Uterus (tissue), 4 donors: ENCODE measurements around the gene PLBD1. TPM values are rescaled to one million over a fixed set of nuclear protein-coding genes. Genes with fewer than 3 reads are reported as not detected.

Experiments
- DNase-seq, 2 donors: peaks; one replicate each; pipeline ENCODE4 v3.0.0-alpha.2; 2019 to 2020
- H3K27ac ChIP-seq, 2 donors: fragments of 200-600 bp; sonication (generic); 1 replicate in 1 of 2; 2 replicates in 1 of 2; pipeline ENCODE4 v1.5.1; 2016 to 2018
- H3K27me3 ChIP-seq, 2 donors: fragments of 200-600 bp; sonication (generic); one replicate each; pipeline ENCODE4 v1.5.1; 2018 to 2019; ENCODE audit warnings: control low read depth in 1 of 2
- H3K36me3 ChIP-seq, 2 donors: fragments of 200-600 bp; sonication (generic); one replicate each; pipeline ENCODE4 v1.5.1; 2019; ENCODE audit warnings: control low read depth in 1 of 2
- H3K4me1 ChIP-seq, 2 donors: fragments of 200-600 bp; sonication (generic); one replicate each; pipeline ENCODE4 v1.5.1; 2018 to 2019; ENCODE audit warnings: control low read depth in 1 of 2
- H3K4me3 ChIP-seq, 2 donors: fragments of 200-600 bp; sonication (generic); 1 replicate in 1 of 2; 2 replicates in 1 of 2; pipeline ENCODE4 v1.5.1; 2018 to 2019; ENCODE audit warnings: mild to moderate bottlenecking in 1 of 2
- H3K9me3 ChIP-seq, 2 donors: fragments of 200-600 bp; sonication (generic); one replicate each; pipeline ENCODE4 v1.5.1; 2019; ENCODE audit warnings: control low read depth in 1 of 2
- POLR2A ChIP-seq, 2 donors: fragments of 450-650 bp; IDR thresholded peaks; one replicate each; pipeline ENCODE4 v1.6.1; 2016; ENCODE audit warnings: antibody characterized with exemption in 2 of 2, mild to moderate bottlenecking in 1 of 2, moderate library complexity in 1 of 2
- intact Hi-C: fragments of 100-400 bp; cut with DNase I; formaldehyde crosslinking; loops from one replicate; pipeline ENCODE4 v1.15.1; 2023; ENCODE audit warnings: low total_unique reads
- total RNA-seq, 4 donors: library from RNA; depleted of rRNA in 3 of 4; stranded (reverse); fragments of >200 nt in 3 of 4; gene quantifications; one replicate each; pipeline versions ENCODE4 v1.1.0 to v1.2.4, GENCODE V29; 2014 to 2023
- TF ChIP-seq, protein P1 (sequence below), 4 experiments: fragments of 200-600 bp in 2 of 4; fragments of 450-650 bp in 2 of 4; sonication (generic) in 2 of 4; IDR thresholded peaks; one replicate each; pipeline ENCODE4 v1.5.1; 2016 to 2019; ENCODE audit warnings: antibody characterized with exemption in 4 of 4, mild to moderate bottlenecking in 2 of 4, moderate library complexity in 1 of 4
- donor health status: DM: yes; HTN: yes; CAD: no.

PLBD1 gene
- total RNA-seq, 4 donors from 2014 or later = 3.2 to 51.2 (median 19.0) TPM

DNA sequence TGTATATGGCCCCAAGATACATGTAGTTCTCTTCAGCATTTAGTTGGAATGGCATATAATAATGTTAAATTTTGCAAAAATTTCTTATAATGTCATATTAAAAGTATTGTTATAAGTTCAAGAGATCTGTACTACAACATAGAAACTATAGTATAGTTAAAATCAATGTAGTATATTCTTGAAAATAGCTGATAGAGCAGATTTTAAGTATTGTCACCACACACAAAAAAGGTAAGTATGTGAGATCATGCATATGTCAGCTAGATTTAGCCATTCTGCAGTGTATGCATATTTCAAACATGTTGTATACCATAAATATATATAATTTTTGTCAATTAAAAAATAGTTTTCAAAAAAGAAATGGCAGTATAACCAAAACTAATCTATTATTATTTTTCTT is 86.5 kb downstream of the PLBD1 start:
- intact Hi-C loops = no loop called here
- Histone ChIP-seq H3K4me1 (no peaks in the 10 kb centered on the region), H3K9me3 (no peaks in the 10 kb centered on the region), H3K36me3 (no peaks in the 10 kb centered on the region), H3K27me3 (no peaks in the 10 kb centered on the region), H3K4me3 (no peak overlapping the region), H3K27ac (no peak overlapping the region)
- no peak for DNase-seq
- no peak for TF ChIP-seq POLR2A (IDR thresholded peaks at IDR 0.05)
- TF ChIP-seq, protein P1, sequence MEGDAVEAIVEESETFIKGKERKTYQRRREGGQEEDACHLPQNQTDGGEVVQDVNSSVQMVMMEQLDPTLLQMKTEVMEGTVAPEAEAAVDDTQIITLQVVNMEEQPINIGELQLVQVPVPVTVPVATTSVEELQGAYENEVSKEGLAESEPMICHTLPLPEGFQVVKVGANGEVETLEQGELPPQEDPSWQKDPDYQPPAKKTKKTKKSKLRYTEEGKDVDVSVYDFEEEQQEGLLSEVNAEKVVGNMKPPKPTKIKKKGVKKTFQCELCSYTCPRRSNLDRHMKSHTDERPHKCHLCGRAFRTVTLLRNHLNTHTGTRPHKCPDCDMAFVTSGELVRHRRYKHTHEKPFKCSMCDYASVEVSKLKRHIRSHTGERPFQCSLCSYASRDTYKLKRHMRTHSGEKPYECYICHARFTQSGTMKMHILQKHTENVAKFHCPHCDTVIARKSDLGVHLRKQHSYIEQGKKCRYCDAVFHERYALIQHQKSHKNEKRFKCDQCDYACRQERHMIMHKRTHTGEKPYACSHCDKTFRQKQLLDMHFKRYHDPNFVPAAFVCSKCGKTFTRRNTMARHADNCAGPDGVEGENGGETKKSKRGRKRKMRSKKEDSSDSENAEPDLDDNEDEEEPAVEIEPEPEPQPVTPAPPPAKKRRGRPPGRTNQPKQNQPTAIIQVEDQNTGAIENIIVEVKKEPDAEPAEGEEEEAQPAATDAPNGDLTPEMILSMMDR (IDR thresholded peaks at IDR 0.05) = no peak

DNA sequence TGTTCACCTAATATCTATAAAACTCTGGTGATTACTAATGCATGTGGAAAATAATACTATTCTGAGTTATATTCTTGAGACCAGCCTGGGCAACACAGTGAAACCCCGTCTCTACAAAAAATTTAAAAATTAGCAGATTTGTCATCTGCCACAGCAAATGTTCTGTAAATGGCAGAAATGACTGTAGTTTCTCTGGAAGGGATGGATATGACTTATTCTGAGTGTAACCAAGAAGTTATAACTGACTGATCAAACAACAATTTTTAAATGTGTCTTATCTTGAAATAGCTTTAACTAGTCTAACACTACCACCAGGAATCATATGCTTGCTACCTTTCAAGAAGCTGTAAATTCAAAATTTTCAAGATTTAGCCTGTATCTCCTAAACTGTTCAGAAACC is 88.7 kb downstream of the PLBD1 start:
- H3K4me1 ChIP-seq = no peaks in the 10 kb centered on the region
- no peaks in the 10 kb centered on the region for H3K36me3 ChIP-seq
- no peak for DNase-seq
- H3K27me3 ChIP-seq = no peaks in the 10 kb centered on the region
- intact Hi-C loops = no loop called here
- H3K27ac ChIP-seq = no peak overlapping the region
- TF ChIP-seq, protein P1 (IDR thresholded peaks at IDR 0.05) = no peak
- no peak for TF ChIP-seq POLR2A (IDR thresholded peaks at IDR 0.05)
- no peak overlapping the region for H3K4me3 ChIP-seq
- H3K9me3 ChIP-seq = peaks cover 0 to 20% of the 10 kb centered on the region in 2 donors

DNA sequence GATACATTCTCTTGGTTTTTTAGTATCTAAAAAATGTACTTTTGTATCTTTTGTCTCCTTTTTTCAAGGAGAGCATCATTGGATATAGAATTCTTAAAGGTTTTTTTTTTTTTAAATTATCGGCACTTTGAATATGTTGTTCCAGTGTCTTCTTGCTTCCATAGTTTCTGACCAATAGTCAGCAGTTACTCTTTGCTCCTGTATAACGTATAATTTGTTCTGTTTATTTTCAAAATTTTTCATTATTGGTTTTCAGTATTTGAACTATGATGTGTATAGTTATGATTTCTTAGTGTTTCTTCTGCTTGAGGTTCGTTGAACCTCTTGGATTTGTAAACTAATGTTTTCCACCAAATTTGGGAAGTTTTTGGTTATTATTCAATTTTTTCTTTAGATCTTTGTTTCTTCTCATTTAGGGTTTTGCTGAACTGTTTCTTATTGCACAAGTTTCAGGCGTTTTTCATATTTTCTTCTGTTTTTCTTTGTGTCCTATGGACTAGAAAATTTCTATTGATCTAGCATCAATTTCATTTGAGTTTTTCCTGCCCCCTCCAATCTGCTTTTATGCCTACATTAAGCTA is 93.9 kb downstream of the PLBD1 start:
- no peaks in the 10 kb centered on the region for H3K27me3 ChIP-seq
- no peaks in the 10 kb centered on the region for H3K36me3 ChIP-seq
- no peak overlapping the region for H3K4me3 ChIP-seq
- intact Hi-C loops = no loop called here
- no peak for DNase-seq
- H3K9me3 ChIP-seq = peaks cover 0 to 48% of the 10 kb centered on the region in 2 donors
- no peak overlapping the region for H3K27ac ChIP-seq
- no peaks in the 10 kb centered on the region for H3K4me1 ChIP-seq
- TF ChIP-seq, protein P1 (IDR thresholded peaks at IDR 0.05) = no peak
- TF ChIP-seq POLR2A (IDR thresholded peaks at IDR 0.05) = no peak

DNA sequence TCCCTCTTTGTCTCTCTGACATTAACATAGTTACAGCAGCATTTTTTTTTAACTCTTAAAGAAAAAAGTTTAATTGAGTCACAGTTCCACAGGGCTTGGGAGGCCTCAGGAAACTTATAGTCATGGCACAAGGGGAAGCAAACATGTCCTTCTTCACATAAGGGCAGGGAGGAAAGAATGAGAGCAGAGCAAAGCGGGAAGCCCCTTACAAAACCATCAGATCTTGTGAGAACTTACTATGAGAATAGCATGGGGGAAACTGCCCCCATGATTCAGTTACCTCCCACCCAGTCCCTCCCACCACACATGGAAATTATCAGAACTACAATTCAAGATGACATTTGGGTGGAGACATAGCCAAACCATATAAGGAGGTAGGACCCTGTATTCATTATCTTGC is 96.2 kb downstream of the PLBD1 start:
- no peak overlapping the region for H3K4me3 ChIP-seq
- TF ChIP-seq POLR2A (IDR thresholded peaks at IDR 0.05) = no peak
- TF ChIP-seq, protein P1 (IDR thresholded peaks at IDR 0.05) = no peak
- H3K27ac ChIP-seq = no peak overlapping the region
- no peaks in the 10 kb centered on the region for H3K36me3 ChIP-seq
- no peaks in the 10 kb centered on the region for H3K27me3 ChIP-seq
- intact Hi-C loops = no loop called here
- H3K4me1 ChIP-seq = no peaks in the 10 kb centered on the region
- peaks cover 0 to 48% of the 10 kb centered on the region in 2 donors for H3K9me3 ChIP-seq
- no peak for DNase-seq

DNA sequence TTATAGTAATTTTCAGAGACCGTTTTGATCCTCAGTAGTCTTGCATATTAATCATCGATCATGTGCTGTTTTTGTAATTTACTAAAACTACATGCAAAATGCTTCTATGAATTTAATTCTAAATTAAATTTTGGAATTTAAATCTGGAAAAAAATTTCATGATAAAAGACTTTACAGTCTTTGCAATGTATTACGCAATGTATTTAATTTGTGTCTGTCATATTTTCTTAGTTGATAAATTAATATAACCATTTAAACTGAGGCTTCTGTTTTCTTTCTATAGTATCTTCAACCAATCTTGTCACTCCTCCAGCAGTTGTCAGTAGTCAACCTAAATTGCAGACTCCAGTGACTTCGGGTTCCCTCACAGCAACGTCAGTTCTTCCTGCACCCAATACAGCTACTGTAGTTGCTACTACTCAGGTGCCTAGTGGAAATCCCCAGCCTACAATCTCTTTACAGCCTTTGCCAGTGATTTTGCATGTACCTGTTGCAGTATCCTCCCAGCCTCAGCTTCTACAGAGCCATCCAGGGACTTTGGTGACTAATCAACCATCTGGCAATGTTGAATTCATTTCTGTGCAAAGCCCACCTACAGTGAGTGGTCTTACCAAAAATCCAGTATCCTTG is 107.4 kb downstream of the PLBD1 start:
- H3K9me3 ChIP-seq = no peaks in the 10 kb centered on the region
- H3K27me3 ChIP-seq = no peaks in the 10 kb centered on the region
- no peaks in the 10 kb centered on the region for H3K36me3 ChIP-seq

More for the DNA sequence above, 107.4 kb downstream of the PLBD1 start:
- no peaks in the 10 kb centered on the region for H3K4me1 ChIP-seq
- no peak for DNase-seq
- TF ChIP-seq POLR2A (IDR thresholded peaks at IDR 0.05) = no peak
- TF ChIP-seq, protein P1 (IDR thresholded peaks at IDR 0.05) = no peak
- intact Hi-C loops = no loop called here
- no peak overlapping the region for H3K27ac ChIP-seq
- H3K4me3 ChIP-seq = no peak overlapping the region
